GM18519 (cell line): ENCODE data around the gene DMXL1.

Experiments used
- ATAC-seq: cut with Tn5 transposase; IDR thresholded peaks from one replicate; pipeline ENCODE4 v1.9.1; 2021; ENCODE audit warnings: mild to moderate bottlenecking, moderate library complexity; ENCODE audit not compliant: unreplicated experiment, low FRiP score

Gene DMXL1

DNA sequence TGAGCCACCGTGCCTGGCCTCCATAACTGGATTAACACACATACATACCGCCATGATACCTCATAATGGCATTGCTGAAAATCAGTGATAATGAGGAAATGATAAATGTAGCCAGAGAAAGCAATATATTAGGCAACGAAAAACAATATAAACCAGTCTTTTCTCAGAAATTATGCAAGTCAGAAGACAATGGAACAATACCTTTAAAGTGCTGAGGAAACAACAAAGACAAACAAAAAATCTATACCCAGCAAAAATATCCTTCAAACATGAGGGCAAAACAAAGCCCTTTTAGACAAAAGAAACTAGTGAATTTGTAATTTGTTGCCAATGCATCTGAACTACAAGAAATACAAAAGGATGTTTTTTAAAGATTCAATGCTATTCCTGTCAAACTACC is 186.7 kb downstream of the DMXL1 start:
- ATAC-seq = no peak

GRCh38 chr5:119263639-119264038 is 192.8 kb downstream of the DMXL1 start:
- ATAC-seq = no peak

GRCh38 chr5:119264186-119264585 is 193.3 kb downstream of the DMXL1 start:
- ATAC-seq = no peak

- peak; percentile 72 for ATAC-seq
Measured at GRCh38 chr5:119267958-119268386, 197.1 kb downstream of the DMXL1 start.

GRCh38 chr5:119268387-119269060 is 197.6 kb downstream of the DMXL1 start:
- ATAC-seq = peak; percentile 58

GRCh38 chr5:119269061-119269944 is 198.4 kb downstream of the DMXL1 start:
- no peak for ATAC-seq

DNA sequence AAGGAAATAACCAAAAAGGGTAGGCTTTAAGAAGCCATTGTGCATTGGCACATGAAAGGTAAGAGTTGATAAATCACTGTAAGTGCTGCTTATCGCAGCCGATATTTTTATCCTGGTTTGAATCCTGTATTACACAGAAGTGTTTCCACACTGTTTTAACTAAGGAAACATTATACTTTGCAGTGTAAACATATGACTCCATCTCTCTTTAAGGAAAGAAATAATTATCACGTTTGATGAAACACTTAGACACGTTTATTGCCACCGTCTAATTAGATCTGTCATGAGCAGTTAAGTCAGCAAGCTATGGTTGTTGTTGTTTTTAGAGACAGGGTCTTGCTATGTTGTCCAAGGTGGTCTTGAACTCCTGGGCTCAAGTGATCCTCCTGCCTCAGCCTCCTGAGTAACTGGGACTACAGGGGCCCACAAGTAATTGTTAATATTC is 199.3 kb downstream of the DMXL1 start:
- ATAC-seq = no peak

DNA sequence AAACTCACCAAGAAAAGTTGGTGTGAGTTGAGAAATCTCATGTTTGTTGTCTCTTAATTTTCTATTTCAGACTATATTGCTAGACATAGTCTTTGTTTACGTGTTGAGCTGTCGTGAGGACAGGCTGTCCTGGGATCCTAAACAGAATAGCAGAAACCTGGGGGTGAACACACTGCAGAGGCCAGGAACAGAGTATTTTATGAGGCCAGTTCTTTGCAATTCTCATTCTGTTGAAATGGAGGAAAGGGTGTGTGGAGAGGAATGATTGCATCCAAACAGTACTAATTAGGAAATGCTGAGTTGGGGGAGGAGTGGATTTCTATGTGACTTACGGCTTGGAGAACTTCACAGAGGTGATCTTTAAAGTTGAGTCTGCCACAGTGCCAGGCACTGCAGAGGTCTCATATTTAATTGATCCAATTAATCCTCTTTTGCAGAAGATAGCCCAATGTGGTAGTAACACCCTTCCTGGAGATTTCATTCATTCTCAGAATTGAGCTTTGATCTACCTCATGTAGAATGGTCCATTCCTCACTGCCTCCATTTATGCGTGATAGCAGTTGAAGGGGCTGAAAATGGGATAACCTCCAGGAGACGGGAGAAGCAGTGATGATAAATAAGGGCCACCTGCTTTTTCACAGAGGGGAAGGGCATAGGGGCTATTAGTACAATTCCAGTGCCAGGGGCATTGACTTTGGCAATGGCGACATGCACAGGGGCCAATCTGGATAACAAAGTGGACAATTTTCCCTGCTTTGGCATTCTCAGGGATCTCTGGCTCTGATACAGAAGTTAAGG is 200.3 kb downstream of the DMXL1 start:
- no peak for ATAC-seq

DNA sequence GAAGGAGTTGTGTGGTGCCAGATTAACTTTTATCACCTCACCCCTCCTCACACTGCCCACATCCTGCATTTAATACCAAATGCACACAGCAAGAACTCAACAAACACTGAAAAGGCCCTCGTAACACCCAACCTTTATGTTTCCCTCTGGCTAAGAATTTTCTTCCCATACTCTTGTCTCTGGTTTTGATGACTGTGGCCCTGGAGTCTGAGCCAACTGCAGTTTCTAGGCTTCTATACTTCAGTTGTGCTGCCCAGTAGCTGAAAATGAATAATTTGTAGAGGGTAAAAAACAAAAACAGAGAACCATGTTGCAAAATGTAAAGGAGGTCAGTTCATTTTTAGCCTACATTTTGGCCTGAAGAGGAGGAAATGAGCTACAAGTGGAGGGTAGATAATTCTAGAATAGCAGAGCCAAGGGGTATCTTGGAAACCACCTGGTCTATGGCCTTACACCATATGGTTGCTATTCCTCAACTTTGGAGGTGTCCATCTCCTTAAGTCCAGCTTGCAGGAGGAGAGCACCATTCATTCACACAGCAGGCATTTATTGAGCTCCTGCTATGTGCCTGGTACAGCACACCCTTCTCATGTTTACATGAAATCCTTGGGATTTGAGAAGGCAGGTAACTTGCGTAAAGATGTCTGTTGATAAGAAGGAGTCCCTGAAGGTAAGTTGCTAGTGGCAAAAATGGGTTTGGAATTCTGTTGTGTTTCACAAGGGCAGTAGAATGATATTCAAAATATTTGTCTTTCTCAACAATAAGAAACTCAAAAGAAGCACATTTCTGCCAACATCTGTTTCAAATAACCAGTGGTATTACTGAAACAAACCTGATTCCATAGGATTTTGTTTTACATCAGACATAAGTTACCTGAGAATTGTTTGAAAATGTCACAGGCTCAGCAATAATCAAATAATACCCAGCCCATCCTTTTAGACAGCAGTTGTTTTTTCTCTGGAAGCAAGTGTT is 201.2 kb downstream of the DMXL1 start:
- no peak for ATAC-seq

- ATAC-seq = no peak
Measured at GRCh38 chr5:119273391-119273839, 202.5 kb downstream of the DMXL1 start.

DNA sequence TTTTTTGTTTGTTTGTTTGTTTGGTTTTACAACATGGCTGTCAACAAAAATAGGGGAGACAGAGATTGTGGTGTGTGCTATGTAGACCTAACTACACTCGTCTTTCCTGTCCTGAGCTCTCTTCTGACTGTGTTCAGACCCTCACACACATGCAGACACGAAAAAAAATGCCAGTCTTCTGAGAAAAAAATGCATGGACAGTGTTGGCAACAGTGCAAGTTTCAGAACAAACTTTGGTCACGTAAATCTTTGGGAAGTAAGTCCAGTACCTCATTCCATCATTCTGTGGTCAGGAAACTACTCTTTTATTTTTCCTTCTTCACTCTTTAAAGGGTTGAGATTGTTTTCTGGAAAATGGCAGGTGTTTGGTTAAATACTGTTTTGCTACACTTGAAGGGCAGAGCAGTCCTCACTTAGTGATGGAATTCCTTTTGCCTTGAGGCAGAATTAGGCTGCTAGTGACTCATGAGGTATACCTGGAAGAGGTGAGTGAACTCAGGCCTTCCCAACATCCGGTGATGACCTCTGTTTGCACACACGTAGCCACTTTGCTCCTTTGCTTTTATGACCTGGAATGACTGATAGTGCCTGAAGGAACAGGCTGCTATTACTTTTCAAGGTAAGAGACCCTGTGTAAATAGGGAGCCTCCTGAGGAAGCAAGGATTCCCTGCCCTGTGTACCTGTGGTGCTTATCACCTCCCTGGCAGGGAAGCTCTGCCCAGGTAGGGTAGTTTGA is 203.3 kb downstream of the DMXL1 start:
- ATAC-seq = no peak

GRCh38 chr5:119274767-119275130 is 203.9 kb downstream of the DMXL1 start:
- ATAC-seq = peak; percentile 31

DNA sequence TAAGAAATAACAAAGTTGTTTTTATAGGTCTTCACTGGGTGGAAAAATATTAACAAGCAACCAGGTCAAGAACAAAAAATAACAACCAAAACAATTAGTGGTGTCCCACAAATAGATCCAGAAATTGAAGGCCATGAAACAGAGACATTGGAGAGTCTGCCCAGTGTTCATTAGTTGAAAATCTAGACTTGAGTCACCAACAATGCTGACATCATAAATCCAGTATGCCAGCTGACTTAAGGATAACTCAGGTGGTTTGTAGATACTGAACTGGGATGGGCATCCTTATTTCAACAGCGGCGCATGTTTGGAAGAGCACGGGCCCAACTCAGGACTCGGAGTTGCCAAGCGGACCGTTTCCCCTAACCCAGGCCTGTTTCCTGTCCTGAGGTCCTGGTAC is 204.3 kb downstream of the DMXL1 start:
- ATAC-seq = no peak

DNA sequence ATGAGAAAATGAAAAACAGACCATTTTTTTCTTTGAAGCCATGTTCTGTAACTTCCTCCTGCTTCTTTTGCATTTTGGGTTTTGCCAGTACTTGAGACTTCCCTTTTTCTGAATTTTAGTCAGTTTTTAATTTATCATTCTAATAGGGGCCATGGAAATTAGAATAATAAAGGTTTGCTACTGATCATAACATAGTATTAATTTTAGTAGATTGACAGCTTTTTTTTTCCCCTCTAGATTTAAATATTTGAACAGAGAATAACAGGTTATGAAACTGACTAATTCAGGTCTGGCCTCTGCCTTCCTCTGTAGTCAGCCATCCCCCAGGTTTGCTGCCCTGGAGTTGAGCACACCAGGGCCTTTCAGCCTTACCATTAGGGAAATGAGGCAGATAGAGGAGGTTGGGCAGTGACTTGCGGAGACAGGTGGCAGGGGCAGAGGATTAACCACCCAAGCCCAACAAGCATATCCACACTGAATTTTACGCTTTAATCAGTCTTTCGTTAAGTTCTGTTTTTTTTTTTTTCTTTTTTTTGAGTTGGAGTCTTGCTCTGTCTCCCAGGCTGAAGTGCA is 204.8 kb downstream of the DMXL1 start:
- peak; percentile 48 for ATAC-seq

- peak; percentile 33 for ATAC-seq
Measured at GRCh38 chr5:119276978-119277377, 206.1 kb downstream of the DMXL1 start.

DNA sequence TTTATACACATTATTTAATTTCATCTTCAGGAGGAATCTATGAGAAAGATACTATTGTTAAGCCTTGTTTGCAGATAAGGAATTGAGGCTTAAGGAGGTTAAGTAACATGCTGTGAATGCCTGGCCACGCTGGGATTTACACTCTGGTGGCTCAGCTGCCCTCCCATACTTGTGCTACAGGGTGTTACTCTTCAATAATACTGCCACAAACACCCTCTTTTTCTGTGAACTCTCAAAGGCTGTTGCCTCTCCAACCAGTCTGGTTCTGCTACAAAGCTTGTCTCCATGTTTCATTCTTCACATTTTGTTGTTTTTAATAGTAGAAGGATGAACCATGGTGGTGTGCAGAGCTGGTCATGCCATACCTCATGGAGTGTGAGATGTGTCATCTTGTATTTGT is 208.2 kb downstream of the DMXL1 start:
- ATAC-seq = no peak

DNA sequence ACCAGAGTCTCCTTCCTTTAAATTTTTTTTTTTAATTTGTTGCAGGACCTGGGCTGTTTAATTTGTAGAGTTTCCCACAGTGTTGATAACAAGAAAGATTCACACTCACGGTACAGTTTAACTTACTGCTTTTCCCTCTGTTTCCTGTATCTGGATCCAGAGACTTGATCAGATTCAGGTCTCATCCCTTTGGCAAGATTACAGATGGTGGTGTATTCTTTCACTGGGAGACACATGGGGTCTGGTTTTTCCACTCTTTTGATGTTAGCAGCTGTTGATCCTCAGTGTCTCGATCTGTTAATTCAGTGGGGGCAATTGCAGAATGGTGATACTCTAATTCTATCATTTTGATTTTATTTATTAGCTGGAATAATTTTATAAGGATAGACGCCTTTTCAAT is 209.5 kb downstream of the DMXL1 start:
- no peak for ATAC-seq

GRCh38 chr5:119282628-119283027 is 211.7 kb downstream of the DMXL1 start:
- ATAC-seq = no peak

DNA sequence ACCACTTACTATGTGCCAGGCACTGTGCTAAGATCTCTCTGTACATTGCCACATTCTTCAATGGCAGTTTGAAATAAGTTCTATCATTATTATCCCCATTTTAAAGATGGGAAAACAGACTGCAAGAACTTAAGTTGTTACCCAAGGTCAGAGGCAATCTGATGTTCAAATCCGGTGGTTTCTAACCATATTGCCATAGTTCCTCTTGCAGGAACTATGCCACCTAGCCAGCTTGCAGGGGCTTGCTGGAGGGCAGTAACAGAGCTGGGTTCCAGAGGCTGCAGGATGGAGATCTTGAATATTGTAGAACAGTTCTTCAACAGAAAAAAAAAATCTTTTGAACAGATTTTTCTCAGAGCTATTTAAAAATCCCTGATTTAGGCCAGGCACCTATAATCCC is 213.1 kb downstream of the DMXL1 start:
- ATAC-seq = no peak
